Gastrocnemius medialis (tissue), 4 donors: ENCODE results near the gene LZTS2. TPM values are rescaled to one million over a fixed set of nuclear protein-coding genes. Genes with fewer than 3 reads are reported as not detected.

Experiments used
- ATAC-seq, 2 donors: fragments of 150-250 bp; one replicate each; pipeline ENCODE4 v1.9.1; 2016
- DNase-seq, 2 donors: peaks; one replicate each; pipeline ENCODE4 v3.0.0-alpha.2; 2019
- H3K27ac ChIP-seq, 4 donors: fragments of 200-600 bp; sonication (generic); 1 replicate in 1 of 4; 2 replicates in 3 of 4; pipeline ENCODE4 v1.5.1; 2016 to 2018; ENCODE audit warnings: mild to moderate bottlenecking in 2 of 4, moderate library complexity in 1 of 4
- H3K27me3 ChIP-seq, 3 donors: fragments of 200-600 bp; sonication (generic) in 2 of 3; 1 replicate in 1 of 3; 2 replicates in 2 of 3; pipeline versions ENCODE4 v1.5.1 to v1.6.0; 2016 to 2019; ENCODE audit warnings: mild to moderate bottlenecking in 1 of 3, moderate library complexity in 1 of 3
- H3K36me3 ChIP-seq, 2 donors: fragments of 200-600 bp; sonication (generic) in 1 of 2; one replicate each; pipeline ENCODE4 v1.5.1; 2017 to 2018
- H3K4me1 ChIP-seq, 2 donors: fragments of 200-600 bp; sonication (generic) in 1 of 2; one replicate each; pipeline ENCODE4 v1.5.1; 2016 to 2017; ENCODE audit warnings: mild to moderate bottlenecking in 2 of 2
- H3K4me3 ChIP-seq, 4 donors: fragments of 200-600 bp; sonication (generic) in 3 of 4; 1 replicate in 1 of 4; 2 replicates in 3 of 4; pipeline ENCODE4 v1.5.1; 2016 to 2019; ENCODE audit warnings: mild to moderate bottlenecking in 2 of 4
- H3K9me3 ChIP-seq, 3 donors: fragments of 200-600 bp; sonication (generic) in 2 of 3; 1 replicate in 1 of 3; 2 replicates in 2 of 3; pipeline ENCODE4 v1.5.1; 2016 to 2019
- CTCF ChIP-seq, 5 experiments: fragments of 450-650 bp in 3 of 5; fragments of 200-600 bp in 2 of 5; sonication (generic) in 2 of 5; IDR thresholded peaks in 4 of 5; conservative IDR thresholded peaks in 1 of 5; 1 replicate in 4 of 5; 2 replicates in 1 of 5; pipeline ENCODE4 v1.5.1; 2016 to 2019; ENCODE audit warnings: antibody characterized with exemption in 5 of 5, mild to moderate bottlenecking in 3 of 5, moderate library complexity in 3 of 5
- POLR2A ChIP-seq, 2 donors: fragments of 450-650 bp; IDR thresholded peaks; one replicate each; pipeline ENCODE4 v1.6.1; 2017; ENCODE audit warnings: antibody characterized with exemption in 2 of 2, mild to moderate bottlenecking in 2 of 2, moderate library complexity in 2 of 2
- in situ Hi-C, 4 donors: fragments of 200-750 bp; cut with MboI; loops; one replicate each; pipeline versions ENCODE4 v1.15.0 to v1.8.0; 2017; ENCODE audit warnings: low sequenced_read_pairs in 4 of 4
- intact Hi-C: fragments of 100-400 bp; cut with DNase I; formaldehyde crosslinking; loops from one replicate; pipeline ENCODE4 v1.15.1; 2023; ENCODE audit warnings: low total_unique reads
- total RNA-seq, 4 donors: library from RNA; depleted of rRNA; stranded (reverse); fragments of >200 nt; gene quantifications; one replicate each; pipeline versions ENCODE4 v1.1.0 to v1.2.3, GENCODE V29; 2016

The LZTS2 gene, protein sequence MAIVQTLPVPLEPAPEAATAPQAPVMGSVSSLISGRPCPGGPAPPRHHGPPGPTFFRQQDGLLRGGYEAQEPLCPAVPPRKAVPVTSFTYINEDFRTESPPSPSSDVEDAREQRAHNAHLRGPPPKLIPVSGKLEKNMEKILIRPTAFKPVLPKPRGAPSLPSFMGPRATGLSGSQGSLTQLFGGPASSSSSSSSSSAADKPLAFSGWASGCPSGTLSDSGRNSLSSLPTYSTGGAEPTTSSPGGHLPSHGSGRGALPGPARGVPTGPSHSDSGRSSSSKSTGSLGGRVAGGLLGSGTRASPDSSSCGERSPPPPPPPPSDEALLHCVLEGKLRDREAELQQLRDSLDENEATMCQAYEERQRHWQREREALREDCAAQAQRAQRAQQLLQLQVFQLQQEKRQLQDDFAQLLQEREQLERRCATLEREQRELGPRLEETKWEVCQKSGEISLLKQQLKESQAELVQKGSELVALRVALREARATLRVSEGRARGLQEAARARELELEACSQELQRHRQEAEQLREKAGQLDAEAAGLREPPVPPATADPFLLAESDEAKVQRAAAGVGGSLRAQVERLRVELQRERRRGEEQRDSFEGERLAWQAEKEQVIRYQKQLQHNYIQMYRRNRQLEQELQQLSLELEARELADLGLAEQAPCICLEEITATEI
- 10 to 100 TPM; 22.5 to 44.7 (median 26.7) TPM for total RNA-seq

DNA sequence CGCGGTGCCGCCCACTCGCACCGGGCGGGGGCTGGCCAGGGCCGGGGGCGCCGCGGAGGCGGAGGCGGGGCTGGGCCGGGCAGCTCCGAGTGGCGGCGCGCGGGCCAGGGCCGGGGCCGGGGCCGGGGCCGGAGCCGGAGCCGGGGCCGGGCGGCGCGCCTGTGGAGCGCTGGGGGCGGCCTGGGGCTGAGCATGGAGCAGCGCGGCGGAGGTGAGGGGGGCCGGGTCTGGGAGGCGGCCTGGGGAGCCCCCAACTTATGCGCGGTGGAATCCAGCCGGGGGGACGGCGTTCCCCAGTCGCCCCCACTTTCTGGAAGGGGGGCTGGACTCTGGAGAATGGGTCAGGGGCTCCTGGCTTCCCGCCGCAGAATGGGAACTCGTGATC is at the start of gene LZTS2:
LZTS2 (plus strand) TSS at position 67 of the 385 bp plus-strand sequence. CDS start 2,731 bp downstream, outside the sequence.
- intact Hi-C loops, result loop anchor here (2.0 kb wide), 2 partner anchors 61 to 87 kb away; partner anchors contain the start of genes KAZALD1 and SLF2
- TF ChIP-seq POLR2A (IDR thresholded peaks at IDR 0.05) (no peak), CTCF (IDR thresholded peaks at IDR 0.05 in 4 of 5, conservative IDR thresholded peaks at IDR 0.05 in 1 of 5) (no peak)
- no peak for DNase-seq
- in situ Hi-C loops, result no loop called here
- Histone ChIP-seq H3K4me1 (peaks cover 35 to 53% of the 10 kb centered on the region in 2 donors), H3K9me3 (no peaks in the 10 kb centered on the region), H3K36me3 (peaks cover 0 to 7% of the 10 kb centered on the region in 2 donors), H3K27me3 (no peaks in the 10 kb centered on the region), H3K27ac (peak within 1 kb of the TSS; percentile 95 to 100 (median 98)), H3K4me3 (peak within 1 kb of the TSS; percentile 77 to 97 (median 86))
- peak; percentile 11 to 32 for ATAC-seq

DNA sequence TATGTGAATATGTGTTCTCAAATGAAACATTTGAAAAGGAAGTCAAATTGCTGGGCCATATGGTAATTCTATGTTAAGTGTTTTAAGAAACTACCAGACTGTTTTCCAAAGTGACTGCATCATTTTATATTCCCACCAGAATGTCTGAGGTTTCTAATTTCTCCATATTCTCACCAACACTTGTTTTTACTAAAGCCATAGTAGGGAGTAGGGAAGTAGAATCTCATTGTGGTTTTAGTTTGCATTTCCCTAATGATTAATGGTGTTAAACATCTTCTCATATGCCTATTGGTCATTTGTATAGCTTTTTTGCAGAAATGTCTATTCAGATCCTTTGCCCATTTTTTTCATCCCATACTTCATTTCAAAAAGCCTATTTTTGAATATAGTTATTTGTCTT is 39.4 kb upstream of the LZTS2 start:
- Histone ChIP-seq H3K27me3 (no peaks in the 10 kb centered on the region), H3K4me1 (peaks cover 3 to 6% of the 10 kb centered on the region in 2 donors), H3K27ac (no peak overlapping the region), H3K4me3 (no peak overlapping the region), H3K36me3 (peaks cover 0 to 68% of the 10 kb centered on the region in 2 donors), H3K9me3 (no peaks in the 10 kb centered on the region)
- DNase-seq (no peak), ATAC-seq (no peak)
- intact Hi-C loops, result no loop called here
- TF ChIP-seq POLR2A (IDR thresholded peaks at IDR 0.05) (no peak), CTCF (IDR thresholded peaks at IDR 0.05 in 4 of 5, conservative IDR thresholded peaks at IDR 0.05 in 1 of 5) (no peak)
- in situ Hi-C loops, result no loop called here

DNA sequence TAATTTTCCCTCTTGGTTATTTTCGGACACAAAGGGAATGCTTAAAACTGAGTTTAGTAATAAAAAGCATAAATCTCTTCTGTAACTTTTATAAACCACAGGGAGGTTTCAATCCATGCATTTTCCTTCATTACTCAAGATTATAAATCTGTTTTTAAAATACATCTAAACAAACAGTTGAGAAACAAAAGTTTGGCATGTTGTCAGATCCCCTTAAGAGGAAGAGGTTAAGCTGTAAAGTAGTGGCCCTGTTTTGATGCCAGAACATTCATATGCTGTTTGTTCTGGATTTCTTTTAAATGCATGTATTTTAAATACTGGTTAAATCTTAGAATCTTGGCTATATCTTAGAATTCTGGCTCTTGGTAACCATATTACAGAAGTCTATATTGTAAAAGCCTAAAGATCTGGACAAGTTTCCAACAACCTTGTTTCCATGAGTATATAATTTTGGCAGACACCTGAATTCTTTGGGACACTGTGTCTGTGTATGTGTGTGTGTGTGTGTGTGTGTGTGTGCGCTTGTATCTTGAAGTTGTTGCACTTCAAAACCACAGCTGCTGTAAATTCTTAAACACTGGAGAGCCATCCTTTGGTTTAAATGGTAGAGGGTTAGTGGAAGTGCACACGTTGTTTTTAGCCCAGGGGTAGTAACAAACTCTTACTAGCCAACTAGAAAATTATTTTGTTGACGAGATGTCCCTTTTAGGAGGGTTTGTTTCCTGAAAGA is 37.1 kb upstream of the LZTS2 start:
- TF ChIP-seq CTCF (IDR thresholded peaks at IDR 0.05 in 4 of 5, conservative IDR thresholded peaks at IDR 0.05 in 1 of 5), result no peak
- TF ChIP-seq POLR2A (IDR thresholded peaks at IDR 0.05), result no peak
- ATAC-seq (no peak), DNase-seq (no peak)
- H3K36me3 ChIP-seq, result peaks cover 0 to 52% of the 10 kb centered on the region in 2 donors
- H3K27me3 ChIP-seq, result no peaks in the 10 kb centered on the region
- intact Hi-C loops (no loop called here), in situ Hi-C loops (no loop called here)
- peaks cover 3 to 6% of the 10 kb centered on the region in 2 donors for H3K4me1 ChIP-seq
- H3K4me3 ChIP-seq, result no peak overlapping the region
- H3K27ac ChIP-seq, result no peak overlapping the region
- no peaks in the 10 kb centered on the region for H3K9me3 ChIP-seq

GRCh38 chr10:100963826-100964225 is 35.8 kb upstream of the LZTS2 start:
- in situ Hi-C loops, result no loop called here
- TF ChIP-seq POLR2A (IDR thresholded peaks at IDR 0.05), result no peak
- TF ChIP-seq CTCF (IDR thresholded peaks at IDR 0.05 in 4 of 5, conservative IDR thresholded peaks at IDR 0.05 in 1 of 5), result no peak

More at GRCh38 chr10:100963826-100964225, 35.8 kb upstream of the LZTS2 start:
- DNase-seq (no peak), ATAC-seq (no peak)
- Histone ChIP-seq H3K4me3 (no peak overlapping the region), H3K9me3 (no peaks in the 10 kb centered on the region), H3K36me3 (peaks cover 0 to 40% of the 10 kb centered on the region in 2 donors), H3K4me1 (peaks cover 8 to 11% of the 10 kb centered on the region in 2 donors), H3K27me3 (no peaks in the 10 kb centered on the region), H3K27ac (no peak overlapping the region)
- intact Hi-C loops, result no loop called here
